GM19395 (cell line): ENCODE data around the gene PITPNM3.

Experiments
- ATAC-seq: cut with Tn5 transposase; IDR thresholded peaks from one replicate; pipeline ENCODE4 v1.9.1; 2021; ENCODE audit warnings: mild to moderate bottlenecking, moderate library complexity; ENCODE audit not compliant: unreplicated experiment

Gene PITPNM3

DNA sequence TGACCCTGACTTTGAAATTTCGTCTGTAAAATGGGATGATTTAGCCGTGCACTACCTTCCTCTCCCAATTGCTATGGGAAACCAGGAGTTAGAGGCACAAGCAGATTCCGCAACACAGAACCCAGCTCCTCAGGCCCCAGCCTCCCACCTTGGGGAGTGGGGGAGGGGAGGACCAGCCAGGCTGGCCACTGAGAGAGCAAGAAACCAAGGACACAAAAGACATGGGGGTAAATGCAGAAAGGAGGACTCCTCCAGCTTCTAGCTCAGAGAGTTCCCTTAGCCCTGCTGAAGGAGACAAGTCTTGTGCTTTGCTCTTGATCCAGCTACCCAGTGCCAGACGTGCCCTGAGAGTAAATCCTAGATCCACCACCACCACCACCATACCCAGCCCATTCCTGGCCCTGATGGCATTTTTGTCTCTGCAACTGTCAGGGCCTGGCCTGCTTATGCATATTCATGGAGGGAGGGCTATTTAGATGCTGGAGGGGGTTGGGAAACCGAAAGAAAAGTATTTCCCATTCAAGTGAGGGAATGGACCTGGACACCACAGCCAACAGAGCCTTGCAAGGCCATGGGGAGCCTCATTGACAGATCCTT, 25.9 kb downstream of the PITPNM3 start:
- no peak for ATAC-seq

DNA sequence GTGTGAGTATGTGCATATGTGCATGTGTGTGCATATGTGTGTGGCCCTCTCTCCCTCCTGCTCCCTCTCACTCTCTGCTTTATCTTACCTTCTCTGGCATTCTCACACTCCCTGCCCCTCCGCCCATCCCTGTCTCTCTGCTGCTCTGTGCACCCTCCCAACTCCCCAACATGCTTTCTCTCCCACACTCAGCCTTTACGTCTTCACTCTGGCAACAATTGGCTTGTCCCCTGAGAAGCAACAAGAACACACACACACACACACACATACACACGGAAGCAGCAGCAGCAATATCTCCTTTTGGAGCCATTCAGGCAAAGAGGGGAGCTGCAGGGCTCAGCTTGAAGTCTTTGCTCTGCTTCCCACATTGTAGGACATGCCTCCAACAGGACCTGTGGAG, 27.8 kb downstream of the PITPNM3 start:
- no peak for ATAC-seq

- no peak for ATAC-seq
Observed at GRCh38 chr17:6526362-6527152, 29.8 kb downstream of the PITPNM3 start.

DNA sequence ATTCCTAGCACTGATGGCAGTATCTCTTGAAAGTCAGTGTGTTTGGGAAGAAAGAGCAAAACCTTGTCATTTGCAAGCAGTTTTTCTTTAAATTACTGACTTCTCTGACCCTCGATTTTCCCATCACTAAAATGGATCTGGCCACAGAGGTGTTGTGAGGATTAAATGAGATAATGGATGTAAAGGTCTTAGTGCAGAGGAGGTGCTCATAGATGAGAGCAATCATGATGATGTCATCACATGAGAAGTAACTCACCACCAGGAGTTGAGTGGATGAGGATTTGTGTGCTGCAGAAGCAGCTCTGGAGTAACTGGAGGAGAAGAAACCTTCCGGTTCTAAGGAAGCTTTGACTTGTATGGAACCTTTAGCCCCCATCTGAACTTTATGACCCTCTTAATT, 30.6 kb downstream of the PITPNM3 start:
- ATAC-seq, result no peak

DNA sequence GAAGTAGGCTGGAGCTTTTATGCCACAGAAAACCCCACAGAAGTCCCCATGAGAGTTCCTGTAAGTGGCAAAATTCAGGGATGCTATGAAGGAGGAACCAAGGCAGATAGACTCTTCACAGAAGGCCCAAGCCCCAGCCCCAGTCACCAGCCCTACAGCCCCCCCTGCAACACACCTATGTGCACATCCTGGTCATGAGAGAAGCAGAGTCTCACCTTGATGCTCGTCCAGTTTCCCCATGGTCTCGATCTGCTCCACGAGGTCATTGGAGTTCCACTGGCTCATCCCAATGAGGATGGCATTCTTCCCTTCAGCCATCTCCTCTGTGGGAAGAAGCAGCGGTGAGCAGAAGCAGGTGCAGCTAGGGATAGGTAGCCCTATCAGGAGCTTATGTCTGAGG, 31.2 kb downstream of the PITPNM3 start:
- ATAC-seq, result no peak

- ATAC-seq, result no peak
Observed at GRCh38 chr17:6524520-6524919, 31.8 kb downstream of the PITPNM3 start.

- ATAC-seq, result no peak
Observed at GRCh38 chr17:6523809-6524355, 32.5 kb downstream of the PITPNM3 start.

GRCh38 chr17:6523330-6523729, 33.0 kb downstream of the PITPNM3 start:
- ATAC-seq, result no peak

DNA sequence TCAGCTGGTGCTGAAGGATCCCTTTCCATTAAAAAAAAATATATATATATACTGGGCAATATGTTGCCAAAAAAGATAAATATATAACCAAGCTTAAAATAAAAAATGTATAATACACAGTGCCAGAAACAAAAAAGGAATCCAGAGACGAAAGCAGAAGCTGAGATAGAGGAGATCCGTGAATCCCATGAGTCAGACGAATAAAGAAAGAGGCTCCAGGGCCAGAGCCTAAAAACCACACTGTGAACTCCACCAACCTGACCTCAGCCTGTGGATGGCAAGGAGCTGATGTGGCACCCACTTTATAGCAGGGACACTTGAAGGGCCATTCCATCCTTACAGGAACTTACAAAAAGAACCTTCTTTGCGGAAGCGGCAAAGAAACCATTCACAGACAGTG, 34.8 kb downstream of the PITPNM3 start:
- ATAC-seq, result no peak

DNA sequence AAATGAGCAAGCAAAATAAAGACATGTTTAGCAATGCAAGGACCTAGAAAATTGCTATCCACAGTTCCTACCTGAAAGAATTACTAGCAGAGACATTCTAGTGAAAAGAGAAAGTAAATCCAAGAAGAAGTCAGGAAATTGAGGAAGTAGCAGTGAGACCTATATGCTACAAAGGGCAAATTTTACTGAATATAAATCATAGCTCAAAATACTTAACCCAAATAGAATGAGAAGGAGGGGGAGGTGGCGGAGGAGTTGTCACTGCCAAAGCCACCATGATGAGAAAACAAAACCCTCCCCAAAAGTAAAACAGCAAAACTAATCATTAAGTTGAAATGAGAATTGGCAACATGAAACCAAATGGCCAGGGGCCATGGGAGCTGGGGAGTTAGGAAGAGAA, 39.3 kb downstream of the PITPNM3 start:
- no peak for ATAC-seq

GRCh38 chr17:6514371-6514770, 42.0 kb downstream of the PITPNM3 start:
- no peak for ATAC-seq

DNA sequence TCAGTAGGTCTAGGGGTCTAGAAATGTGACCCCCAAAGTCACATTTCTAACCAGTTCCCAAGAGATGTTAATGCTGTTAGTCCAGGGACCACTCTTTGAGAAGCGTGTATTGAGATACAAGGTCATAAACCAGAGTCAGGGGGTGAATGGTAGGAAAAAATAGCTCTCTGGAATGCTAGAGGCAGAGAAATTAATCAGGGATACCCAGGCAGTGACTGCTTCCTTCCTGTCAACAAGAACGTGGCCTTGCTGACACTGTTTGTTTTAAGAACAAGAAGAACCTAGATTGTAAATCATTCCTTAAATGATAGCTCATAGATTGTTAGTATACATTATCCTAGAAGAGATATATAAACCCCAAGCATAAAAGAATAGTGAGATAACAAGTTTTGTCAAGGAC, 43.8 kb downstream of the PITPNM3 start:
- no peak for ATAC-seq

GRCh38 chr17:6510321-6510977, 45.9 kb downstream of the PITPNM3 start:
- ATAC-seq, result no peak

- ATAC-seq, result no peak
Observed at GRCh38 chr17:6509921-6510320, 46.4 kb downstream of the PITPNM3 start.

DNA sequence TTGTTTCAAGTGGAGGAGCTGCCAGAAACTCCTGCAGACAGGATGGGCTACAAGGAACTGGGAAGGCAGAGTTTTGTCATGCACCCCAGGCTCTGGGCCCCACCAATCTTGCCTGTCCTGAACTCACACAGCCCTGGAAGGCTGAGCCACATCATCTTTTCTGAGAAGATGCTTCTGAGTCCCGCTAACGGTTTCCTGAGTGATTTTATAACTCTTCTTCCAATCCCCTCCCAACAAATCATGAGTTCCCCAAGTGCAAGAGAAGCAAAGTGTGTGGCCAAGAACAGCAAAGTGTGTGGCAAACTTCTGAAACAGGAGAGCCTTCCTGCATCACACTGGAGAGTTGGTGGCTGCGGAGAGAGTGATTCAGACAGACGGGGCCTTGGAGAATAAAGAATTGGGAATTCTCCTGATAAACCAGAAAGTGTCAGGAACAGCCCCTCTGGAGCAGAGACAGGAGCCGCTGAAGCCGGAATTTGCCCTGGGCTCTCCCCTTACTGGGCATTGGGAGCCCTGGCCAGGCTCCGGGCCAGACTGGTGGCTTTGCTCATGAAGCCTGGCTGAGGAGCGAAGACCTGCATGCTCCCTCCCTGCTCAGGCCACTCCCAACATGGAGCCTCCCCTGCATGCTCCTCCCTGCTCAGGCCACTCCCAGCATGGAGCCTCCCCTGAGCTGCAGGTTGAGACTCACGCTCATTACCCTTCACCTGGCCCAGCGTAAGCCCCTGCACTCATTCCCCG, 47.2 kb downstream of the PITPNM3 start:
- ATAC-seq, result no peak

DNA sequence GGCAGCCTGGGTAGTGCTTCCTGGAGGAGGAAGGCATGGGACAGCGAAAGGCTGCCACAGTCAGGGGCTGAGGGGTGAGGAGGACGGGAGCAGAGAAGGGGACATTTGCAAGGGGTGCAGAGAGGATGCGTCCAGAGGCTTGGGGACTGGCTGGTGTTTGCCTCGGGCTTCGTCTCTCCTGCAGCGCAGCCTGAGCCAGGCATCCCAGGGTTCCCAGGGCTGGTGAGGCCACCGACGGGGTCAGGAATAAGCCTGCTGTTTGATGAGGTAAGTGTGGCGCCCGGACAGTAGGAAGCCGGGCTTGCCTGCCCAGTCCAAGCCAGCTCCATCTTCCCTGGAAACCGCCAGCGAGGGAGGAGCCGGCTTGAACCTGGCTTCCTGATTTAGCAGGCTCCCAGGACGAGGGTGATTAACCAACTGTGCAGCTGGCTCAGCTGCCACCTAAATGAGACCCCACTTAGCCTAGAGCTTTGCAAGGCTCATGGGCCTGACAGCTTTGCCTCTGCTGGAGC, 47.8 kb downstream of the PITPNM3 start:
- ATAC-seq, result no peak

- no peak for ATAC-seq
Observed at GRCh38 chr17:6508016-6508415, 48.3 kb downstream of the PITPNM3 start.

GRCh38 chr17:6507535-6507934, 48.8 kb downstream of the PITPNM3 start:
- no peak for ATAC-seq

- no peak for ATAC-seq
Observed at GRCh38 chr17:6506679-6507231, 49.6 kb downstream of the PITPNM3 start.

DNA sequence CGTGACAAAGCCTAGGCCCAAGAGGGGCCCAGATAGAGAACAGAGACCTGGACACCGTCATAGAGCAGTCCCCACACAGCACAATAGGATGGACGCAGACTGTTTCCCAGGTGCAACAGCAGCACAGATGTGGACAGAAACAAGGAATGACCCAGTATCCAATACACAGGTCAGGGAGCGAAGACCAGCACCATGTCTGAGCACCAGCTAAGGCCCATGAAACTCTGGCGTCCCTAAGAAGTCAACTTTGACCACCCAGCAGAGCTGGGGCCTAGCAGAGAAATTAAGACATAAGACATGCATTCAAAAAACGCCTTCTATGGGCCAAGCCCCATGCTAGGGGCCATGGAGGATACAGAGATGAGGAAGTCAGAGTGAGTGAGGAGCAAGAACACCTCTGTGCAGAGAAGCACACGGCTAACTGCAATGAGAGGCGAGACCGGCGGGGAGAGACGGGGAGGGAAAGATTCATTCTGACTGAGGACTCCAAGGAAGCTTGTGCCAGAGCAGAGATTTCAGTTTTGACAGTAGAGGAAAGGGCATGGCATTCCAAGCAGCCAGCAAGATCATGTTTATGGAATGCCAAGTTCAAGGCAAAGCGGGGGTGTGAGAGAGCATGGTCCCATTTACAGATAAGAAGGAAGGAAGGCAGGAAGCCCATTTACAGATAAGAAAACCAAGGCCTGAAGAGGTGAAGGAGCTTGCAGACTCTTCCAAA, 50.8 kb downstream of the PITPNM3 start:
- ATAC-seq, result no peak
